ENCODE measurements around the gene PRKRA.
A peak's percentile ranks its signal among the peaks of the same experiment; 100 is the strongest.
"Not testable (repeated sequence)": the region's sequence is repeated elsewhere in the genome, so short reads cannot be mapped to it uniquely, and the experiment has no call there.

Gene PRKRA

DNA sequence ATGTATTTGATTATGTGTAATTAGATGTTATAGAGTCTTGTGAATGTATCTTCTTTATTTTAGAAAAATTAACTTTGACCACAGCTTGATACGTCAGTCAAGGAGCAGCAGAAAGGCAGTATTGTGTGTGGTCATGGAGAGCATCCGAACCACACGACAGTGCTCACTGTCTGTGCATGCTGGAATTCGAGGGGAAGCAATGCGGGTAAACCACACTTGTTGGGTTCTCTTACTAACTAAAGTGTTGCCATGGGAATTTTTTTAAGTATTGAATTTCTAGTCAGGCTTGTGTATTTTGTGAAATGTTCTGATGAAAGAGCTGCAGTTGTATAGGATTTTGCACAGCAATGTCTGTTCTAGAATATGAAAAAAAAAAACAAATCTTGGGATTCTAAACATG, 5.0 kb upstream of the PRKRA start:
- DNase-seq: no peak

DNA sequence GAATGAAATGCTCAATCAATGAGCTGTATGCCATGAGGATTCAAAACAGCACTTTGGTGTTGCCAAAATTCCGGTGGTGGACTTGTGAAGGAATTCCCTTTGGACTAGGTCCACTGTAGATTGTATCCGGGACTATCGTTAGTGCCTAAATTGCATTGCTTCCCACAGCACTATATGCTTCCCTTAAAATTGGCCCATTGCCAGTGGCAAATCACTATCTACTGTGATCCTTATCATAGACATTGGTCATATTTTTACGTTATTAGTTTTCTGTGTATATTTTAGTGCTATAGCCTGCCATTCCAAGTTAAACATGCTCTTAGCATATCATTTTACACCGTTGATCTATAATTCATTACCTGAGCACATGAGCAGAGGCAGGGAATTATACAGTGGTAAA, 1.9 kb upstream of the PRKRA start:
- no peak for DNase-seq

GRCh38 chr2:178452334-178452733, 1.4 kb upstream of the PRKRA start:
- DNase-seq: no peak

DNA sequence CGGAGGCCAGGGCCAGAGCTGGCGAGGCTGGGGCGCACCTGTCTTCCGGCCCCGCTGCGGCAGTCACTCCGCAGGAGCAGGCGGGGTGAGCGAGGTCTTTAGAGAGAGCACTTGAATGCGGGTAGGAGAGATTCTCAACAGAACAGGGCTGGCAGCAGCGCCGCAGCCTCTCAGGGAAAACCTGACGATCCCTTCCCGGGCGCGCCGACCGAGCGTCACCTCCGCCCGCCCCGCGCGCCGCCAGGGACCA, 526 bp downstream of the PRKRA start:
- DNase-seq: peak; percentile 51

DNA sequence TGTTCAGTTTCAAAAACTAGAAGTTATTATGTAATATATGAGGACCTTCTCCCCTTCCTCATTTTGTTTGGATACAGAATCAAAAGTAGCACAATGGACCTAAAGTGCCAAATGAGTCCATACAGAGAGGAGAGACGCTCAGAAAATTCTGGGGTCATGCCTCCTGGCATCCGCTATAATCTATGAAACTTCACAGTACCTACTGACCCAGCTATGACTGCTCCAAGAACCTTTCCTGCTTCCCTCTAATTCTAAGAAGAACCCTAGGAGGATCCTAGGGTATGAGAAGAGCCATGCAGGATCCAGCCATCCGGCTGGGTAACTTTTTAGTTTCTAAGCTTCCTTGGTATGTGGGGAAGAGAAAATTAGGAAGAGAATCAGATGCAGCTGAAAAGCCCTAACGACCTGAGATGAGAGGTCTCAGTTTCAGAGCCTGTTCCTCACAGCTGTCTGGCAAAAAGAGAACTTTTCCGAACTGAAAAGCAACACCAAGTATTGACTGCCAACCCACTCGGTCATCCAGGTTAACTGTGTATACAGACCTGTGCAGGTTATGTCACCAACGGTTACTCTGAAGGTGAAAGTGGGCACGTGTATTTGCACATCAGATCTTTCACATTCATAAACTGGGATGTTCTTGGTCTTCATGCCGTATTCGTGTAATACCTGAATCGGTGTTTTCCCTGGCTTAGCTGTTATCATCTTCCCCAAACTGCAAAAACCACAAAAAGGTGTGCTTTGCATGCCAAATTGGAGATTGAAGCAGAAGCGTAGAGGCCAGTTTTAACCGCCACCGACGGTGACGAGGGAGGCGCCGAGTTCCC, 1.1 kb downstream of the PRKRA start:
- no peak for DNase-seq

DNA sequence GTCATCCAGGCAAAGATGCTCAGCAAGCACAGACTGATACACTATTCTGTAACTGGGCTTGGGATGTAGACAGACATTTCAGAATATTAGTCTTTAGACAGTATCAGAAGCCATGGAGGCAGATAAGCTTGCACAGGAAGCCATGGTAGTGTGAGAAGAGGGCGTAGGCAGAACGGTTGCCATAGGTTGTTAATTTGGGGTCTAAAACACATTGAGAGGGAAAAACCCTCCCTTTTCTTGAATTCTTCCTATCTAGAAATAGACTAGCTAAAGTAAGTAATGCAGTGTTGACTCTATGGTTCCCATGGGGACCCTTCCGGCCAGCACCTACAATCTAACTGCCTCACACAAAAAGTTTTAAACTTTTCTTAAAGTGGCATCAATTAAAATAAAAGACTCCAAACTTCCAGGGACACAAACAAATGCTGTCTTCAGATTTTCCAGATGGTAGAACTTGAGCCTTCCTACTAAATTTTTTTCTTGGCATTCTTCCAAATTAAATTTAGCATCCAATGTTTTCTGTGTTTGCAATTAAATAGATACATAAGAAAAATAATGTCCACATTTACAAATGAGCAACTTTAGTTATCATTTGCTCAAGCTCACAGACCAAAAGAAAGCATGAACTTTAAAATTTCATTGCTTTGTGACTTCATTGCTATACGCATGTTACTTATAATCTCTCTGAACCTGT, 1.9 kb downstream of the PRKRA start:
- DNase-seq: no peak

GRCh38 chr2:178441426-178441825, 9.5 kb downstream of the PRKRA start:
- DNase-seq: no peak

- no peak for DNase-seq
Measured at GRCh38 chr2:178436662-178437061, 14.3 kb downstream of the PRKRA start.

DNA sequence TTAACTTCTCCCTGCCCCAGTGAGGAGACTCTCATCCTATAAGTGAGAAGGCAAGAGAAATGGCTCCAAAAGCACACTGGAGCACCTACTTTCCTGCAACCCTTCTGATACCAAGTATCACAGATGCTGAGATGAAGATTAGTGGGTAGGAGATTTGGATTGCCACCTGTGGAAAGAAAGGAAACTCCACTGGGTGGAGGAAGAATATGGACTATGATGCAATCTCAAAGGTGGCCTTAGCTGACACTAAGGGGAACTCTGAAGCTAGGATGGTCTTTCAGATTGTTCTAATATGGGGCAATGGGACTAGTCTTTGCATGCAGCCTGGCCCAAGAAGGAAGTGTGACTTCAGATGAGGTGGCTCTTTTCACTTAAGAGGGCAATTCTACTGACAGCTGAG, 21.6 kb downstream of the PRKRA start:
- DNase-seq: no peak

GRCh38 chr2:178428396-178428806, 22.6 kb downstream of the PRKRA start:
- no peak for DNase-seq

- DNase-seq: no peak
Measured at GRCh38 chr2:178427458-178427857, 23.5 kb downstream of the PRKRA start.

GRCh38 chr2:178426388-178426787, 24.6 kb downstream of the PRKRA start:
- DNase-seq: no peak

DNA sequence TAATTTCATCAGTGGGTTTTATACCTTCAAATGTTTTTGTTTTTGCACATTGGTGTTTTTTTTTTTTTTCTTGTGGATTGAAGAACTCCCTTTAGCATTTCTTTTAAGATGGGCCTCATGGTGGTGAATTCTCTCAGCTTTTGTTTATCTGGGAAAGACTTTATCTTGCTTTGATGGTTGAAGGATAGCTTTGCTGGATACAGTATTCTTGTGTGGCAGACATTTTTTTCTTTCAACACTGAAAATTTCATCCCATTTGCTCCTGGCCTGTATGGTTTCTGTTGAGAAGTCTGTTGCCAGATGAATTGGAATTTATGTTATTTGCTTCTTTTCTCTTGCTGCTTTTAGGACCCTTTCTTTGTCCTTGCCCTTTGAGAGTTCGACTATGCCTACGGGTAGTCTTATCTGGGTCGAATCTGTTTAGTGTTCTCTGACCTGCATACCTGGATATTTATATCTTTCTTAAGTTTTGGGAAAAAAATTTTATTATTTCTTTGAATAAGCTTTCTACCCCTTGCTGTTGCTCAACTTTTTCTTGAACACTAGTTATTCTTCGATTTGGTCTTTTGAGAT, 25.6 kb downstream of the PRKRA start:
- no peak for DNase-seq

GRCh38 chr2:178423746-178424145, 27.2 kb downstream of the PRKRA start:
- DNase-seq: not testable (repeated sequence)

- DNase-seq: no peak
Measured at GRCh38 chr2:178422097-178422496, 28.9 kb downstream of the PRKRA start.

DNA sequence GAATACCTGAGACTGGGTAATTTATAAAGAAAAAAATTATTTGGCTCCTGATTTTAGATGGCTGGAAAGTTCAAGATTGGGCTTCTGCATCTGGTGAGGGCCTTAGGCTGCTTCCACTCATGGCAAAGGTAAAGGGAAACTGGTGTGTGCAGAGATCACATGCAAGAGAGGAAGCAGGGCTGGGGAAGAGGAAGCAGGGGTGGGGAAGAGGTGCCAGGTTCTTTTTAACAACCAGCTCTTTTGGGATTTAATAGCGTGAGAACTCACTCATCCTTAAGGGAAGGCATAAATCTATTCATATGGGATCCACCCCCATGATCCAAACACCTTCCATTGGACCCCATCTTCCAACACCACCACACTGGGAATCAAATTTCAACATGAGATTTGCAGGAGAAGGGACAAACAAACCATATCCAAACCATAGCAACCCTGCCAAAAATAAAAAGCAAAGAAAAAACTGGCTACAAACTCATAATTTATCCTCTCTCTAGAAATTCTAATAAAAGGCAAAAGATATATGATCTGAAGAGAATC, 30.4 kb downstream of the PRKRA start:
- no peak for DNase-seq

DNA sequence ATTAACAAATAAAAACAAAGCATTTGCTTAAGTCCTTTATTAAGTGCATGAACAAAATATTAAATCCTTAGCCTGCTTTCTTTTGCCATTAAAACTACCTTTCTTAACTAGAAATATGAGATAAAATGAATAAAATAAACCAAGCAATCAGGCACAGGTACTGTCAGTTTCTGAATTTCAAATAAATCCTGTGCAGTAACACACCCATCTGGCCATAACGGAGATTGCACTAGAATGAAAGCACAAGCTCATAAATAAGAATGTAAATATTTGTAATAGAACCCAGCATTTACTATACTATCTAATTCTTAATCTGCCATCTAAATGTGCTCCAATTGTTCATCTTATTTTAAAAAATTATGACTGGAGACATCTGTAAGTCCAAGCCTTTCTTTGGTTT, 31.9 kb downstream of the PRKRA start:
- no peak for DNase-seq

- no peak for DNase-seq
Measured at GRCh38 chr2:178418426-178418825, 32.5 kb downstream of the PRKRA start.

GRCh38 chr2:178417916-178418315, 33.1 kb downstream of the PRKRA start:
- DNase-seq: no peak

DNA sequence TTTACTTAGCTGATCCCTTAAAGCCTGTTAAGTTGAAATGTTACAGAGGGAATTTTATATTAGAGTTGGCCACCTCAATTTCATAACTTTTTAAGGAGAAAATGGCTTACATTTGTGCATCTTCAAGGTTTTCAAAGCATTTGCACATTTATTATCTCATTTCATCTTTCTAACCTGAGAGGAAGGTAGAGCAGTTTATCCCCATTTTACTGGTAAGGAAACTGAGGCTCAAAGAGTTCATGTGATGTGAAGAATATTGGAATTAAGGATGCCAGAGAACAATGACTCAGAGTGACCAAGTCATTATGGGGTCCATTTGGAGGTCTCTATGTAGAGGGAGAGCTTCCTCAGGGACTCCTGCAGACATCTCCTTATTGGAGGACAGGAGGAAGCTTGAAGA, 35.0 kb downstream of the PRKRA start:
- no peak for DNase-seq

DNA sequence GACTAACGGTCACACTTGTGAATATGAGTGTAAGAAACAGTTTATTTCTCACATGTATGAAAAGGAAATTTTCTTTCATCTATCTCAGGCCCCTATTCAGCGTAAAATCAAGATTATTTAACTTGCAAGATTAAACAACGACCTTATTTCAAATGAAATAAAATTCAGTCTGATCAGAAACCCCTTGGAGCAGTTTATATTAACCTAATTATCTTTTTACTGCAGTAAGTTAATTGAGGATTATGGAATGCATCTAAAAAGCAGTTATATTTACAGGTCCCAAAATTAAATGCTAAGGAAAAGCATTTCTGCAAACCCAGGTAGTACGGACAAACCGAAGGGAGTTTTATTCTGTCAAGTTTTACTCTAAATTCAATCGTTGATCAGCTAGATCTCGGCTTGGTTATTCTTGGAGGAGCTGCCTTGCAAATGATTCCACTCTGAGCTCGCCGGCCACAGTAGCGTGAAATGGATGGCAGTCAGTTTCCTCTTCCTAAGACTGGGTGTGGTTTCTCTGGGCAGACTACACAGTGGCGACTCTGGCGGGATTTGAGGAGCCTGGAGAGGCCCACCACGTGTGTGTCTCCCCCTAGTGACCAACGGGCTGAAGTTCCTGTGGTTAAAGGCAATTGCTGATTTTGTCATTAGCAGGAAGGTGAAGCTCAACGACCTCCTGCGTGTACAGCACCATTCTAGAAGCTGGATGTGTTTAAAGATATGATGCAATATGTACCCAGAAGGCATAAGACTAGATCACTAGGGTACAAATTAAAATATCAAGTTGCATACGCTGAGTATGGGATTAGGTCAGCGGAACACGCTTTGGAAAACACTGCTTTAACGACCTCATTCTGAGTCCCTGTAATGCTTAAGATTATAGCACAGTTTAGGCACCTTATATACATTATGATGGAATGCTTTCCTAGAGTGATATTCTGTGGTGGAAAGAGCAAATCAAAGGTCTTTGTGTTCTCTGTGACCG, 36.4 kb downstream of the PRKRA start:
- DNase-seq: peak; percentile 86

GRCh38 chr2:178413472-178414265, 37.3 kb downstream of the PRKRA start:
- peak; percentile 47 for DNase-seq

Measured in NCI-H1048 (cell line).